ENCODE results near the gene ASB18.

ASB18 gene

GRCh38 chr2:236244256-236244655 lies 19.9 kb downstream of the ASB18 start:
- TF ChIP-seq CTCF (IDR thresholded peaks at IDR 0.05; ENCODE audit: low read depth, low read length, missing control alignments), result no peak
- DNase-seq (ENCODE audit: low read depth), result no peak
- H3K4me3 ChIP-seq (ENCODE audit: low read depth, low read length), result no peak overlapping the region

GRCh38 chr2:236242057-236242495 lies 22.1 kb downstream of the ASB18 start:
- no peak for TF ChIP-seq CTCF (IDR thresholded peaks at IDR 0.05; ENCODE audit: low read depth, low read length, missing control alignments)
- no peak for DNase-seq (ENCODE audit: low read depth)

GRCh38 chr2:236241181-236242056 lies 22.8 kb downstream of the ASB18 start:
- no peak for DNase-seq (ENCODE audit: low read depth)
- H3K4me3 ChIP-seq (ENCODE audit: low read depth, low read length), result no peak overlapping the region
- TF ChIP-seq CTCF (IDR thresholded peaks at IDR 0.05; ENCODE audit: low read depth, low read length, missing control alignments), result no peak

More at GRCh38 chr2:236242057-236242495, 22.1 kb downstream of the ASB18 start:
- no peak overlapping the region for H3K4me3 ChIP-seq (ENCODE audit: low read depth, low read length)

- no peak overlapping the region for H3K4me3 ChIP-seq (ENCODE audit: low read depth, low read length)
- TF ChIP-seq CTCF (IDR thresholded peaks at IDR 0.05; ENCODE audit: low read depth, low read length, missing control alignments), result no peak
- DNase-seq (ENCODE audit: low read depth), result no peak
Measured at GRCh38 chr2:236240228-236240990, 23.8 kb downstream of the ASB18 start.

GRCh38 chr2:236239276-236240065 lies 24.7 kb downstream of the ASB18 start:
- H3K4me3 ChIP-seq (ENCODE audit: low read depth, low read length), result no peak overlapping the region
- no peak for TF ChIP-seq CTCF (IDR thresholded peaks at IDR 0.05; ENCODE audit: low read depth, low read length, missing control alignments)
- DNase-seq (ENCODE audit: low read depth), result no peak

GRCh38 chr2:236238751-236239150 lies 25.5 kb downstream of the ASB18 start:
- H3K4me3 ChIP-seq (ENCODE audit: low read depth, low read length), result no peak overlapping the region
- DNase-seq (ENCODE audit: low read depth), result no peak
- no peak for TF ChIP-seq CTCF (IDR thresholded peaks at IDR 0.05; ENCODE audit: low read depth, low read length, missing control alignments)

All from GM12864 (cell line).